ENCODE data around the gene CRAT.
A peak's percentile ranks its signal among the peaks of the same experiment; 100 is the strongest.

The CRAT gene

DNA sequence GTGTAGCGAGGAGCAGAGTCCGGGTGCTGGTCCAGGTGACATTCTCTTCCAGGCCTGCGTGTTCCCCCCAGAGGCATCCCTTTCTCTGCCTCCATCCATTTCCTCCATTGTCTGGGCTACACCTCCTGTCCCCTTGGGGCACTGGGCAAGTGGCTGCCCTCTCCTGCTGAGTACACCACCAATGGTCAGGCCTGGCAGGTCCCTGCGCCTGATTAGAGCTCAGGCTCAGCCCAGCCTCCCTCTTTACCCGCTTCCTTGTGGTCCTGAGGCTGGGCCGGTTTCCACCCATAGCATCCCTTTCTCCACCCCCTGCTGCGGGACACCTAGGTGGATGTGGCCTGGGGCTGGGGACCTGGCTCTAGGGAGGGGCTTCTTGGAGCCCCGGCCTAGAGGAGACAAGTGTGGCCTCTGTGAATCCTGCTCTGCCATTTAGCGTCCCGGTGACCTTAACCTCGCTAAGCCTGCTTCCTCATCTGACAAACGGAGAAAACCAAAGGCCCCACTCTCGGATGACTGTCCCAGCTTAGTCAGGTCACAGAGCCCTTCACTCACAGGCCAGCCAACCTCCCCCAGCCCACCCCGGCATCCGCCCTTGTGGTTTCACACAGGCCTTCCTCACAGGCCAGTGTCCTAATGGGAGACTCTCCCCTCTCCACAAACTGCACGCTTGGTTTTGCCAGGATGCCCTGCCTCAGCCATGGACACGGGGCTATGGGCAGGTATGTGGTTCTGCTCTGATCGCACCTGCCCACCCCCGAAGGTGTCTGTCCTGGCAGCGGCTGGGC lies 16.8 kb downstream of the CRAT start:
- DNase-seq (ENCODE audit: low read depth) = no peak
- no peak overlapping the region for H3K4me3 ChIP-seq (ENCODE audit: control insufficient read depth, low read depth, low read length)
- TF ChIP-seq, protein P1, sequence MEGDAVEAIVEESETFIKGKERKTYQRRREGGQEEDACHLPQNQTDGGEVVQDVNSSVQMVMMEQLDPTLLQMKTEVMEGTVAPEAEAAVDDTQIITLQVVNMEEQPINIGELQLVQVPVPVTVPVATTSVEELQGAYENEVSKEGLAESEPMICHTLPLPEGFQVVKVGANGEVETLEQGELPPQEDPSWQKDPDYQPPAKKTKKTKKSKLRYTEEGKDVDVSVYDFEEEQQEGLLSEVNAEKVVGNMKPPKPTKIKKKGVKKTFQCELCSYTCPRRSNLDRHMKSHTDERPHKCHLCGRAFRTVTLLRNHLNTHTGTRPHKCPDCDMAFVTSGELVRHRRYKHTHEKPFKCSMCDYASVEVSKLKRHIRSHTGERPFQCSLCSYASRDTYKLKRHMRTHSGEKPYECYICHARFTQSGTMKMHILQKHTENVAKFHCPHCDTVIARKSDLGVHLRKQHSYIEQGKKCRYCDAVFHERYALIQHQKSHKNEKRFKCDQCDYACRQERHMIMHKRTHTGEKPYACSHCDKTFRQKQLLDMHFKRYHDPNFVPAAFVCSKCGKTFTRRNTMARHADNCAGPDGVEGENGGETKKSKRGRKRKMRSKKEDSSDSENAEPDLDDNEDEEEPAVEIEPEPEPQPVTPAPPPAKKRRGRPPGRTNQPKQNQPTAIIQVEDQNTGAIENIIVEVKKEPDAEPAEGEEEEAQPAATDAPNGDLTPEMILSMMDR (conservative IDR thresholded peaks at IDR 0.05; ENCODE audit: control insufficient read depth, insufficient read depth, low read depth, low read length) = no peak

GRCh38 chr9:129089246-129089645 lies 21.3 kb downstream of the CRAT start:
- TF ChIP-seq, protein P1 (conservative IDR thresholded peaks at IDR 0.05; ENCODE audit: control insufficient read depth, insufficient read depth, low read depth, low read length) = no peak
- no peak for DNase-seq (ENCODE audit: low read depth)
- H3K4me3 ChIP-seq (ENCODE audit: control insufficient read depth, low read depth, low read length) = no peak overlapping the region

DNA sequence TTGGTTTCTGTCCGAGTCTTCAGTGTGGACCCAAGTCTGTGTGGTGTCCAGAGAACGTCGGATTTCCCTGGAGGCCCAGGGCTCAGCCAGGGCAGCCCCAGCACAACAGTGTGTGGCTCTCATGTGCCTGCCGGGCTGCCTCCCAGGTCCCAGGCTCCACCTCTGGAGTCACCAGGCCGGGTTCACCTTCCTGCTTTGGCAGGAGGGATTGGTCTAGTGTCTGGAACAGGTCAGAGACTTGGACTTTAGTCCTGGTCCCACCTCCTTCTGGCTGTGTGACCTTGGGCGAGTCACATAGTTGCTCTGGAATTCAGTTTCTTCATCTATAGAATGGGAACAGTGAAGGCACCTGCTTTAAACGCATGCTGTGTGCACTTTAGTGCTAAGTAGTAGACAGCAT lies 26.5 kb downstream of the CRAT start:
- no peak for DNase-seq (ENCODE audit: low read depth)
- TF ChIP-seq, protein P1 (conservative IDR thresholded peaks at IDR 0.05; ENCODE audit: control insufficient read depth, insufficient read depth, low read depth, low read length) = no peak

DNA sequence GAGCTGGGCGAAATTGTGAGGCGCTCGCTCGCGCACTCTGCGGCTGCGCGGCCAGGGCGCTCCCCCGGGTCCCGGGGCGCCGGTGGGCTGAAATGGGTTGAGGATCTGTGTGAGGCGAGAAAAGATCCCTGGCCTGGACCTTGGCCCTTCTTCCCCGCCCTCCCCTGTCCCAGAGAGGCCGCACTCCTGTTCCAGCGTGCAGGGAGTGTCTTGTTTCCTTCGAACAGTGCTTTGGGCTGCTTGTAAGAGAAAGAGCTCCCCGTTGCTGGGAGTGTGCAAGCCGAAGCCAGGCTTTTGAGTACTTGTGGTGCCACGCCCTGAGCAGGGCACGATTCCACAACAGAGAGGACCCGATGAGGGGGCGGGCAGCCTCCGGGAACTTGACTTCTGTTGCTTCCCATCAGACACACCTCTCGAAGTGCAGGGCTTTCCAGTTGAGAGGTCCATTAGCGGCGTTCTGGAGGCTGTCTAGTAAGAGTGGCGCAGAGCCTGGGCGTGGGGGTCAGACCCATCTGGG lies 29.1 kb downstream of the CRAT start:
- TF ChIP-seq, protein P1 (conservative IDR thresholded peaks at IDR 0.05; ENCODE audit: control insufficient read depth, insufficient read depth, low read depth, low read length) = no peak
- peak; percentile 26 for DNase-seq (ENCODE audit: low read depth)
- peak overlapping the region; percentile 85 for H3K4me3 ChIP-seq (ENCODE audit: control insufficient read depth, low read depth, low read length)

More for the DNA sequence above, 26.5 kb downstream of the CRAT start:
- H3K4me3 ChIP-seq (ENCODE audit: control insufficient read depth, low read depth, low read length) = no peak overlapping the region

GRCh38 chr9:129080601-129081387 lies 29.8 kb downstream of the CRAT start, which contains the start of gene DOLPP1:
Gene DOLPP1, plus strand, starts transcription at chr9:129081111. Its CDS starts 21 bp downstream, at chr9:129081132.
- TF ChIP-seq, protein P1 (conservative IDR thresholded peaks at IDR 0.05; ENCODE audit: control insufficient read depth, insufficient read depth, low read depth, low read length) = no peak
- H3K4me3 ChIP-seq (ENCODE audit: control insufficient read depth, low read depth, low read length) = peak within 1 kb of the TSS; percentile 85
- DNase-seq (ENCODE audit: low read depth) = peak; percentile 98

- no peak for DNase-seq (ENCODE audit: low read depth)
- peak overlapping the region; percentile 85 for H3K4me3 ChIP-seq (ENCODE audit: control insufficient read depth, low read depth, low read length)
- TF ChIP-seq, protein P1 (conservative IDR thresholded peaks at IDR 0.05; ENCODE audit: control insufficient read depth, insufficient read depth, low read depth, low read length) = no peak
Observed at GRCh38 chr9:129080298-129080600, 30.3 kb downstream of the CRAT start.
